A549 treated with AZD2906 at 1 μM for 4 hours (cell line): ENCODE measurements around the gene CPXM2. TPM values are rescaled to one million over a fixed set of nuclear protein-coding genes. Genes with fewer than 3 reads are reported as not detected.

Experiments used
- total RNA-seq: library from RNA; stranded (reverse); fragments of 200-300 nt; extraction: Qiagen RNA extraction; gene quantifications from 5 replicates; pipeline ENCODE4 v1.2.3, GENCODE V29; 2022

Gene CPXM2
- not detected in 5 replicates for total RNA-seq

GRCh38 chr10:123891144-123892071 is at the start of gene CPXM2:
CPXM2 (minus strand) TSS chr10:123891807; CDS start chr10:123891659, 148 bp downstream.

Other genes starting within 250 kb of the CPXM2 start
- not detected in 5 replicates for gene GPR26, start 225.5 kb downstream of the CPXM2 start, total RNA-seq
- 6.6 to 7.8 TPM (median 7.1 TPM) in 5 replicates for gene CHST15, start 201.8 kb upstream of the CPXM2 start, total RNA-seq